Gastroesophageal sphincter (tissue), 3 donors: ENCODE data around the gene PRDM16.

ENCODE experiments used
- CTCF ChIP-seq, 4 experiments: fragments of 200-600 bp in 2 of 4; fragments of 450-650 bp in 2 of 4; sonication (generic) in 1 of 4; IDR thresholded peaks; one replicate each; pipeline ENCODE4 v1.5.1; 2017 to 2019; ENCODE audit warnings: antibody characterized with exemption in 4 of 4, mild to moderate bottlenecking in 2 of 4, moderate library complexity in 2 of 4
- POLR2AphosphoS5 ChIP-seq: sonication (generic); formaldehyde crosslinking; IDR thresholded peaks from one replicate; pipeline ENCODE4 v1.6.1; 2017; ENCODE audit warnings: antibody characterized with exemption

- TF ChIP-seq CTCF (IDR thresholded peaks at IDR 0.05) (no peak), POLR2AphosphoS5 (no peak)
These were observed 265.4 kb downstream of the PRDM16 start for GRCh38 chr1:3334366-3334765.
